HG02759 (cell line): ENCODE measurements around the gene HES3.

Source experiments
- ATAC-seq: cut with Tn5 transposase; IDR thresholded peaks from one replicate; pipeline ENCODE4 v1.9.1; 2021; ENCODE audit warnings: mild to moderate bottlenecking, moderate library complexity; ENCODE audit not compliant: unreplicated experiment

The HES3 gene

DNA sequence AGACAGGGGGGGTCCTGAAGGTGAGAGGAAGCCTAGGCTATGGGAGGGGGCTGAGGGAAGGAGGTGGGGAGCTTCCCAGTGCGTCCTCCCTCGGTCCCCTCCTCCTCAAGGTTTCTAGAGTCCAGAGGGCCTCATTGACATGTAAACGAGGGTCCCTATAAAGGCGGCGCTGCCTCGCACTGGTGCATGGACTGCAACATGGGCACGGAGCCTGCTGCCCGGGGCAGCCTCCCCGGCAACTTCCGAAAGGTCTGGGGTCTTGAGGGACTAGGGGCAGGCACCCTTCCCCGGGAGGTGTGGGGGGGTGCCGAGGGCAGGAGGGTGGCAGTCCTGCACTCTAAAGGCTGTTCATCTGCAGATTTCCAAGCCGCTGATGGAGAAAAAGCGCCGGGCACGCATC, at the start of gene HES3:
Gene HES3 (plus strand): TSS at position 187 of the 400 bp plus-strand sequence. CDS start 187 bp downstream, at position 374.
- ATAC-seq, result no peak

- ATAC-seq, result no peak
These were observed 46.1 kb upstream of the HES3 start for GRCh38 chr1:6197746-6198427.

GRCh38 chr1:6198646-6199297, 45.2 kb upstream of the HES3 start:
- peak; percentile 29 for ATAC-seq

DNA sequence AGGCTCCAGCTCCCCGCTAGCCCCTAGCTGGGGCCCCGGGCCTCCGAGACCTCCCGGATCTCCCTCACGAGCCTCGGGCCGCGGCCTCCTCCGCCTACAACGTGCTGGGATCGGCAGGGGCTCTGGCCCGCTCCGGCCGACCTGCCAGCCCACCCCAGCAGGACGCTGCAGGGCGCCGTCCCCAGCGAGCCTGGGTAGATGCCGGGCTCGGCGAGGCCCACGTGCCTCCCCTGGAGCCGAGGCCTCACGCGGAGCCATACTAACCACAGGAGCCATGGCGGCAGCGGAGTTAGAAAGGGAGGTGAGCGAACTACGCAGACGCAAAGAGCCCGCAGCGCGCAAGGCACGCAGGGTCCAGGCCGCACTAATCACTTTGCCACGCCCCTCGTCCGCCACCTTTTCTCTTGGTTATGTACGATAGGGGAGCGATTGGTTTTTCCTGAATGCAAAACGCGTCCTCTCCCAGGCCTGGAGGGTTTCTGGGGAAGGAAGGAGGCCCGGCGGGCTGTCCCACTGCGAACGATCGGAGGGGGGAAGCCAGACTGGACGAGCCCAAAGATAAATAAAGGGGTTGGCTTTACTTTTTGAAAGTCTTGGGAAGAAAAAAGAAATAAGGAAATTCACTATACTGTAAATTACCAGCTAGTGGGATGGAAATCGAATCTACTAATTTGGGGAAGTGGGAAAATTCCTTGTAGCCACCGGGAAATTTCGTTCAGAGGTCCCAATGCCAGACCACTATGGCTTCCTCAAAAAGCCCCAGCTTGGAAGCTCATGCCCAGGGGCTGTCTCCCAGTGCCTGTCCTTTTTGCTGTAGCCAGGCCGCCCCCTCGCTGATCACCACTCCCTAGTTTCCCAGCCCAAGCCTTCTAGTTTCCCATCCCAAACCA, 44.4 kb upstream of the HES3 start, which contains the start of gene RPL22:
Gene RPL22 (minus strand): TSS at position 298 of the 890 bp plus-strand sequence. CDS start 22 bp downstream, at position 276.
- peak; percentile 95 for ATAC-seq

DNA sequence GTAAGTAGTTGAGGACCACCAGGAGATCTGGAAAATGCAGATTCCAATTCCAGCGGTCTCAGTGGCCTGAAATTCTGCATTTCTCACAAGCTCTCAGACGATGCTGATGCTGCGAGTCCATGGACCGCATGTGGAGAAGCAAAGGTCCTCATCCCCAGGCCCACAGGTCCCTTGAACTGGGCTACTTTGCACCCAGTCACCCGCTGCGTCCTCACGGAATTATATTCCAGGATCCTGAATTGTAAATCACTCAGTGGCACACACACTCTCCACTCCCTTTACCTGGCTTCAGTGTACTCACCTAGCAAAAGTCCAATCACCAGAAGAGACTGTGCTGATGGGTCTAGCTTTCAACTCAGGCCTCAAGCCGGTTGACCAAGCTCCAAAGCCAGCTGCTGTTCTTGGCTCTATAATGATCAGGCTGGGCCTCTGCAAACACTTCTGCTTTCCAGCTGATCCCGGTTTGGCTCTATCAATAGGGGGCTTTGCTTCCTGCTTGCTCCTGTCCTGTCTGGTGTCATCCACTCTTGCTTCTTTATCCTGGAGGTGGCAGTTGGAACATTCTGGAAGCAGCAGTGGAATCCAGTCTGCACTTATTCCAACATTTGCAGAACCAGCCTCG, 43.7 kb upstream of the HES3 start:
- ATAC-seq, result no peak

DNA sequence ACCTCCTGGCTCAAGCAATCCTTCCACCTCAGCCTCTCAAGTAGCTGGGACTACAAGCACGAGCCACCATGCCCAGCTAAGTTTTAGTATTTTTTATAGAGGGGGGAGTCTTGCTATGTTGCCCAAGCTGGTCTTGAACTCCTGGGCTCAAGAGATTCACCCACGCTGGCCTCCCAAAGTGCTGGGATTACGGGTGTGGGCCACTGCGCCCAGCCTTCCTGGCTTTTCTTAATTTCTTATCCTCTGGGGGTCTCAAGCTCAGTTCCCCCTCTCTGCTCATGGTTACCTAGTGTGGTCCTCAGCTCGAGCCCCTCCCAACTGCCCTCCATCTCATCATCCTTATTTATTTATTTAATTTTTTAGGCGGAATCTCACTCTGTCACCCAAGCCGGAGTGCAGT, 41.7 kb upstream of the HES3 start:
- ATAC-seq, result no peak

GRCh38 chr1:6205849-6206519, 38.0 kb upstream of the HES3 start, which contains the start of gene RNF207:
Gene RNF207 (plus strand): TSS chr1:6206119. CDS start chr1:6206536, 417 bp downstream.
- peak; percentile 59 for ATAC-seq

GRCh38 chr1:6206520-6206855, 37.5 kb upstream of the HES3 start:
- no peak for ATAC-seq

- ATAC-seq, result no peak
These were observed 36.7 kb upstream of the HES3 start for GRCh38 chr1:6207075-6207885.

DNA sequence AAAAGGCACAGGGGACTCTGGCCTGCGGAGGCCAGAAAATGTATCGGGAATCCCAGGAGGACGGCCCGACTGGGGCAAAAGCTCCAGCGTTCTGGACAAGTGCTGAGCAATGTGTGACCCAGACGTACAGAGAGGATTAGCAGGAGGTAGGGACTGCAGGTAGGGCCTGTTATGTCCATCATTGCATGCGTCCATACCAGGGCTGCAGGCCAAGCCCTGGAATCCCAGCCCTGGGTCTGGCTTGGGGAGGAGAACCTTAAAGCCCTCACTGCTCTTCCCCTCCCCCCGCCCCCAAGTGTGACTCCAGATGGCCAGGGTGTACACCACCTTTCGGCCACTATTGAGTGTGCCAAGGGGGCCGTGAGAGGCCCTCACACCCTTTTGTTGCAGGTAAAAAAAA, 36.1 kb upstream of the HES3 start:
- ATAC-seq, result no peak

DNA sequence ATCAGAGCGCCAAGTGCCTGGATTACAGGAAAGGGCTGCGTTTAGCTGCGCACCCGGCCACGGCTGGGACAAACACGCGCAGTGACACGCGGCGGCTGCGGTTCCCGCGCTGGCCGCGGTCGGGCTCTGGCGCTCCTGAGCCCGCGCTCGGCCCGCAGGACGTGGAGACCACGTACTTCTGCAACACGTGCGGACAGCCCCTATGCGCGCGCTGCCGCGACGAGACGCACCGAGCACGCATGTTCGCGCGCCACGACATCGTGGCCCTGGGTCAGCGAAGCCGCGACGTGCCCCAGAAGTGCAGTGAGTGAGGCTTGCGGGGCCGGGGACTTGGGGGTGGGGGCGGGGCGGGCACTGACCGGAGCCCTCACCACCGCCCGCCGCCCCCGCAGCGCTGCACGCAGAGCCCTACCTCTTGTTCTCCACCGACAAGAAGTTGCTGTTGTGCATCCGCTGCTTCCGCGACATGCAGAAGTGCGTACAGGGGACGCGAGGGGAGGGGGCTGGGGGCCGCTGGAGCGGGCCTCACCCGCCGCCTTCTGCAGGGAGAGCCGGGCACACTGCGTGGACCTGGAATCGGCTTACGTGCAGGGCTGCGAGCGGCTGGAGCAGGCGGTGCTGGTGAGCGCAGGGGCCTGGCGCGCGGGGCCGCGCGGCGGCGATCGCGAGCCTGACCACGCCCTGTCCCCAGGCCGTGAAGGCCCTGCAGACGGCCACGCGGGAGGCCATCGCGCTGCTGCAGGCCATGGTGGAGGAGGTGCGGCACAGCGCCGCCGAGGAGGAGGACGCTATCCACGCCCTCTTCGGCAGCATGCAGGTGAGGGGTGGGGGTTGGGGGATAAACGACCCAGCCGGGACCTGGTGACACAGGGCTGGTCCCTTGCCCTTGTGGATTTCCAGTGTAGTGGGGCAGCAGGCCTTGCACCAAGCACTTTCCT, 35.0 kb upstream of the HES3 start:
- no peak for ATAC-seq

GRCh38 chr1:6209661-6210580, 34.1 kb upstream of the HES3 start:
- no peak for ATAC-seq

GRCh38 chr1:6210591-6211355, 33.2 kb upstream of the HES3 start:
- ATAC-seq, result no peak

DNA sequence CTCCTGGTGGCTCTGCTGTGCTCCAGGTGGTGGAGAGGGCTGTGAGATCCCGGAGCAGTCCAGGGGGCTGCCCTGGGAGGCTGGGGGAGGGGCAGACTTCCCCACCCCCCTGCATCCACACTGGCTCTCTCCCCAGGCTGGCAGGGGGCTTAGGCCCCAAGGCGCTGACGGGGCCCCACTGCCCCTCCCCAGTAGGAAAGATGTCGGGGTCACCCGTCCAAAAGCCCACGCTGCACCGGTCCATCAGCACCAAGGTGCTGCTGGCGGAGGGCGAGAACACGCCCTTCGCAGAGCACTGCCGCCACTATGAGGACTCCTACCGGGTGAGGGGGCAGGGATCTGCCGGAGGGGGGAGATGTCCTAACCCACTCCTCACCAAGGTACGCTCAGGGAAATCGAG, 32.2 kb upstream of the HES3 start:
- no peak for ATAC-seq

DNA sequence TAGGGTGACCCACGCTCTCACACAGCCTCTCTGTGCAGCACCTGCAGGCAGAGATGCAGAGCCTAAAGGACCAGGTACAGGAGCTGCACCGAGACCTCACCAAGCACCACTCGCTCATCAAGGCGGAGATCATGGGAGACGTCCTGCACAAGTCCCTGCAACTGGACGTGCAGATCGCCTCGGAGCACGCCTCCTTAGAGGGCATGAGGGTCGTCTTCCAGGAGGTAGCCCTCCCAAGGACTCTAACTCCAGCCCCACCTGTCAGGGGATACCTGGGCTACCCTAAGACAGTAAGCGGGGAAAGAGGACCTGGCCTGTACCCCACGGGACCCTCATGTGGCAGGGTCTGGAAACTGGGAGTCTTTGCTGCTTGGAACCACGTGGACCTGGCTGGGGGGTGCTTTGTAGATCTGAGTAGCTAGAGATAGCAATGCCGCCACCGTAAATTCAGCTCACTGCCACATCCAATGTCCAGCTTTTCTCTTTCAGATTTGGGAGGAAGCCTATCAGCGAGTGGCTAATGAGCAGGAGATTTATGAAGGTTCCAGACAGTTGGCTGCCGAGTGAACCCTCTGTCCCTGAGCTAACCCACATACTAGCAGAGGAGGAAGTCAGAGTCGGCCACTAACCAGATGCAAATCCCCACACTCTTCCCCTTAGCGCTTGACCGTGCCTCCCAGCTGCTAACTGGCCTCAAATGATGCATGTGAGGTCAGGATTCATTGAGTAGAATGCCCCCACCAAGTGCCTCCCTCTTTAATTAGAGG, 31.6 kb upstream of the HES3 start:
- no peak for ATAC-seq
